GM18870 (cell line): Measurements from ENCODE around the gene RBFOX1.

Experiments
- ATAC-seq: cut with Tn5 transposase; IDR thresholded peaks from one replicate; pipeline ENCODE4 v1.9.1; 2021; ENCODE audit warnings: moderate library complexity; ENCODE audit not compliant: unreplicated experiment

RBFOX1 gene

GRCh38 chr16:7332611-7333010 is at the start of gene RBFOX1:
TSS of gene RBFOX1 (plus strand) at chr16:7332845.
- ATAC-seq = no peak

DNA sequence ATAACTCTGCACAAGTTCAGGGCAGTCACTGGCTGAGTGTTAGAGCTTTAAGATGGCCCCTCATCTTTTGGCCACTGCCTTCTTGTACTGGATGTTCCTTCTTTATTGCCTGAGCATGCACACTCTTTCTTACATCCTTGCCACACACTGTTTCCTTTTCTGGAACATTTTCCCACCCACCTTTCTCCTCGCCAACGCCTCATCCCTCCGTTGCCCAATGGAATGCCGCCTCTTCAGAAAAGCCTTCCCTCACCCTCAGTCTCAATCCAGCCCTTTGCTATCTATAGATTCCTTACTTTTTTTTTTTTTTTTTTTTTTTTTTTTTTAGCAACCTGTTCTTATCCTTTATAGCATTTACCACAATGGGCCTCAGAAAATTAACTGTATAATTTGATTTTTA is 47.9 kb upstream of the RBFOX1 start:
- ATAC-seq = no peak

- ATAC-seq = no peak
These were observed 47.1 kb upstream of the RBFOX1 start for GRCh38 chr16:7285520-7285919.

DNA sequence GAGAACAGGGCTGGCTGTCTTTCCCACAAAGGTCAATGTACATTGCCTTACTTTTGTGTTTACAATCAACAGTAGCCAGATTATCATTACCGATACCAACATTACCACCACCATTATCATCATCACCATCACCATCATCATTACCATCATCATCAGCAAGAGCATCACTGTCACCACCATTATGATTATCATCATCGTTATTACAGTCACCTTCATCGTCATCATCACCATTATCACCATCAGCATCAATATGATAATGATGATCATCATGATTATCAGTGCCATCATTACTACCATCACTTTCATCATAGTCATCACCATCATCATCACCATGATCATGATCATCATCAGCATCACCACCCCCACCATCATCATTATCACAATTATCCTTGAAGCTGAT is 43.3 kb upstream of the RBFOX1 start:
- no peak for ATAC-seq

- no peak for ATAC-seq
These were observed 42.0 kb upstream of the RBFOX1 start for GRCh38 chr16:7290682-7291081.

- no peak for ATAC-seq
These were observed 38.6 kb upstream of the RBFOX1 start for GRCh38 chr16:7294020-7294419.

DNA sequence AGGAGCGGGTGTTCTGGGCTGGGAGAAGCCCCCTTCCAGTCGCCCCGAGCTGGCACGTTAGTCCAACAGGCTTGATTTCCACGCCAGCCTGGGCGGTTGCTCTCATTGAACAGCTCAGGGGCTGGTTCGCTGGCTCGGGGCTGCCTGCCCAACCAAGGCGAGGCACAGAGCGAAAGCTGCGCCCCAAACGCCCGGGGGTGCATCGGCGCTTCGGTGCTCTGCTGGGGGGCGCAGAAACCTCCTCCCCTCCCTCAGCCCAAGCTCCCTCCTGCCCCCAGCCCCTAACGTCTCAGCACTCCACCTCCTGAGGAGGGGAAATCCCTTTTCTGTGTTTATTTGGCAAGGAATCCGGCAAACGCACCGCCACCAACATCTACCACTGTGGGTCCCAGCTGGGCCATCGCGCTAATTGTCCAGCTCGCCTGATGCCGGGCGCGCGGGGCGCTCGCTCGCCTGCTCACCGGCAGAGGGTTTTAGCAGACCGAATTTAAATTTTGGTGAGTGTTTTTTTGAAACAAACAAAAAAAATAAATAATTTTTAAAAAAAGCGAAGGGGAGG is 29.5 kb upstream of the RBFOX1 start:
- no peak for ATAC-seq

GRCh38 chr16:7303660-7304200 is 28.9 kb upstream of the RBFOX1 start:
- ATAC-seq = no peak

- ATAC-seq = no peak
These were observed 28.4 kb upstream of the RBFOX1 start for GRCh38 chr16:7304279-7304678.

GRCh38 chr16:7304958-7305357 is 27.7 kb upstream of the RBFOX1 start:
- no peak for ATAC-seq

- no peak for ATAC-seq
These were observed 19.5 kb upstream of the RBFOX1 start for GRCh38 chr16:7313170-7313569.

DNA sequence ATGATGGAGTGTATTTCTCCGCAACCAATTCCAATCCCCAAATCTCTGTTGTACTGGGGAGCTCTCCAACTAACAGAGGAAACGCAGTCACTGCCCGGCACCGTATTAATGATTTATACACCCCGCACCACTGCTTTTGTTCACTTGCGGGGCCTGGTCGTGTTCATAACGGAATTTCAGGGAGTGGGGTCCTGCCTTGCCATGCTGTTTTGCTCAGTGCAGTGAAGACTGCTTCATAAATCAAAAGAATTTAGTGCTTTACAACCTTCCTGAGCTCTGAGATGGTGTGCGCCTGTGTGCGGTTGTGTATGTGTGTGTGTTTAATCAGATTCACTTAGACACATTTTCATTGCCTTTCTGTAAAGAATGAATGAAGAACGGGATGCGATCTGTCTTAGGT is 18.5 kb upstream of the RBFOX1 start:
- no peak for ATAC-seq

- no peak for ATAC-seq
These were observed 16.8 kb upstream of the RBFOX1 start for GRCh38 chr16:7315813-7316212.

- no peak for ATAC-seq
These were observed 16.3 kb upstream of the RBFOX1 start for GRCh38 chr16:7316281-7316888.

DNA sequence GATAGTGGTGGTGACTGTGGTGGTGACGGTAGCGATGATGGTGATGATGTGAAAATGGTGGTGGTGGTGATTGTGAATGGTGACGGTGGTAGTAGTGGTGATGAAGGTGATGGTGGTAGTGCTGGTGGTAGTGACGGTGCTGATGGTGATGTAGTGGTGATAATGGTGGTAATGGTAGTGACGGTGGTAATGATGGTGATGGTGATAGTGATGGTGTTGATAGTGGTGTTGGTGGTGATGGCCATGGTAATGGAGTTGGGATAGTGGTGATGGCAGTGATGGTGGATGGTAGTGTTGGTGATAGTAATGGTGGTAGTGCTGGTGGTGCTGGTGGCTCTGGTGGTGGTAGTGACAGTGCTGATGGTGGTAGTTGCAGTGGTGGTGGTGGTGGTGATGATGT is 14.7 kb upstream of the RBFOX1 start:
- ATAC-seq = no peak

DNA sequence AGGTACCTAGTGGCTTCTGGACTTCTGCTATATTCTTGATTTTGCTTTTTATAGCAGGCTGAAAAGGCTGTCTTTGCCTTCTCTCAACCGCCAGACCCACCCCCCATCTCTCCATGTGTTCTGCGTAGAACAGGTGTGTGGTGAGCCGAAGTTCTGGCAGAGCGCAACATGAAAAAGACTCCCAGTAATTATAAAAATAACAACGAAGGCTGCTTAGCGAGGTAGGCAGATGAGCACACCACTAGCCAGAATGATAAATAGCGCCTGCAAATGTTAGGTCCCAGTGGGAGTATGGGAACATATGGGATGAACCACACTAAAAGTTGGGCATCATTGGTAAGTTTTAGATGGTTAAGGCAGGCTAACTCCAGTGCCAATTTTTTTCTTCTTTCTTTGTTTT is 14.0 kb upstream of the RBFOX1 start:
- ATAC-seq = no peak

DNA sequence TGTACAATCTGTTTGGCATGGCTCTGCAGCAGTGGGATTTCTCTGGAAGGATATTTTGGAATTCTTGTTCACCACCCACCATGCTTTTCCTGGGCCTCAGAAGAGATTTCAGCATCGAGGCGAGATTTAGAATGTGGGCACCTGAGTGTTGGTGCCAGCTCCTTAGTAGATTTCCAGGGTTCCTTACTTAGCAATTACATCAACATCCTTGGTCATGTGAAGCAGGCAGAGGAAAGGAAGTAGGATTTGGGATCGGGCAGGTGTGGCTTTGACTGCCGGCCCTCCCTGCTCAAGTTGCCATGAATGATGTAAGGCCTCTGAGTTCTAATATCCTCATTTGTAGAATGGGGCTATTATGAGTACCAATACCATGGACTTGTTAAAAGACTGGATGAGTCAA is 13.1 kb upstream of the RBFOX1 start:
- no peak for ATAC-seq

DNA sequence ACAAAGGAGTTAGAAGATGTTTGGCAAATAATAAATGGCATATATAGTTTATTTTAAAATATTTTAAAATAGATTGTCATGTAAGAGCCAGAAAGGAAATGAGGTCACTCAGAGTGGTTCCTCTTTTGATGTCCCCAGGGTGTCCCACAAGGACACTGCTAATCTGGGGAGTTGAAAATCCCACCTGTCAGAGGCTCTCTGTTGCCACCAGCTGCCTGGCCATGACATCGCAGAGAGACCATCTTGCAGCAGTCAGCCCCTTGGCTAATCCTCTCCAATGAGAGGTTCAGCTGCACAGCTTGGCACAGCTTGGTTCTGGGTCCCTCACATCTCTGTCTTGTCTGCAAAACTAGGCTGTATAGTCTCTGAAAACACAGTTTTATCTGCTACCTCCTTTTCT is 11.0 kb upstream of the RBFOX1 start:
- no peak for ATAC-seq

DNA sequence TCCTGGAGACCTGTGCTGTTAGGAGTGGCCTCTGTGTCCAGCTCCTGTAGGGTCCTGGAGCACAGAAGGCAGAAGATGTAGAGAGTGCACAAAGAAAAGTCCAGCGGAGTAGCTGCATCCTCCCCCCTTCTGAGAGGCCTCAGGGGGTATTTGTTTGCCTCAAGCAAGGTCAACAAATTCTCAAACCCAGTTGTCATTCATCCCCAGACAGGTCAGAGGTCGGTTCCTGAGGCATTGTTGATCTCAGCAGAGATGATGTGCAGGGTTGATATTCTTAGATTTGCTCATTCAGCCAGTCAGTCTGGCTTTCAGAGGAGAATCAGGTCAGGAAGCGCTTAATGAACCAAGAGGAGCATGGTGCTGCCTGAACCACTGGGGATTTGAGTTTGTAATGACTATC is 8.3 kb upstream of the RBFOX1 start:
- no peak for ATAC-seq

- ATAC-seq = no peak
These were observed 6.8 kb upstream of the RBFOX1 start for GRCh38 chr16:7325834-7326233.

DNA sequence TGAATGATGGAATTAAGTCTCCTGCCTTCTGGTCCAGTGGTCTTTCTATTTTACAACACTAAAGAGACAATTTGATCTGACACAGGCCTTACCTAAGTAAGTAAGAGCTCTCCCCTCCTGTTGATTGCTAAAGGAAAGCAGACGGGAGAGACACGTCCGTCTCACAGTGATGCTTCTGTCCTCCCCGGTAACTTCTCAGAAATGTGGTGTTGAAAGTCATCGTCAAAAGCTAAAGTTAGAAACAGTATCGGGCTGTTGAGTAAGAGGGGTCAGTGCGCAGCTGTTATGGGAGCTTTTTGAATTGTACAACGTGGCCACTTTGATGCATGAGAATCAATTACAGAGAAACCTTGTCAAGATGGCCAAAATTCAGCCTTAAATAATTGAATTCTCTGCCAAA is 1.9 kb upstream of the RBFOX1 start:
- ATAC-seq = no peak

- no peak for ATAC-seq
These were observed 648 bp upstream of the RBFOX1 start for GRCh38 chr16:7331997-7332396.

GRCh38 chr16:7333180-7333725 is 608 bp downstream of the RBFOX1 start:
- no peak for ATAC-seq
